ENCODE measurements around the gene PTPRN2.

- no peak for TF ChIP-seq CTCF (IDR thresholded peaks at IDR 0.05)
- TF ChIP-seq POLR2A (IDR thresholded peaks at IDR 0.05), result no peak
Observed at GRCh38 chr7:158062661-158063060, 525.0 kb downstream of the PTPRN2 start.
